CD4-positive, alpha-beta T cell (primary cell): ENCODE results near the gene ACADVL. TPM values are rescaled to one million over a fixed set of nuclear protein-coding genes. Genes with fewer than 3 reads are reported as not detected.

ENCODE experiments used
- ATAC-seq: fragments of 200-7000 bp; cut with Tn5 transposase; one replicate; pipeline ENCODE4 v1.10.0; 2022; ENCODE audit warnings: mild to moderate bottlenecking; ENCODE audit not compliant: poor library complexity
- CTCF ChIA-PET: fragments of 350-600 bp; sonication (Branson Sonifier 250); formaldehyde crosslinking; loops from one replicate; lab custom pipeline; 2021; ENCODE audit warnings: antibody characterized with exemption, inconsistent platforms; lab: Charles Lee
- POLR2A ChIA-PET: fragments of 350-600 bp; sonication (Branson Sonifier 250); formaldehyde crosslinking; loops from one replicate; lab custom pipeline; 2021; ENCODE audit warnings: antibody characterized with exemption, inconsistent platforms; lab: Charles Lee
- DNase-seq, 14 experiments: peaks; one replicate each; pipeline ENCODE4 v3.0.0-alpha.2; 2013 to 2020; ENCODE audit warnings: mixed read lengths in 2 of 14
- H3K27ac ChIP-seq, 2 donors: one replicate each; pipeline versions ENCODE4 v1.5.1 to v1.7.0; 2013; ENCODE audit warnings: low read length in 2 of 2, low read depth in 1 of 2, mild to moderate bottlenecking in 1 of 2
- H3K27me3 ChIP-seq, 2 experiments: 1 replicate in 1 of 2; 2 replicates in 1 of 2; pipeline versions ENCODE4 v1.6.1 to v1.7.0; 2013; ENCODE audit warnings: low read length in 2 of 2, control low read depth in 1 of 2, mild to moderate bottlenecking in 1 of 2, moderate library complexity in 1 of 2; ENCODE audit not compliant: insufficient read depth in 2 of 2, control insufficient read depth in 1 of 2
- H3K36me3 ChIP-seq: one replicate; pipeline ENCODE4 v1.6.1; 2013; ENCODE audit warnings: low read length, control low read depth; ENCODE audit not compliant: insufficient read depth
- H3K4me1 ChIP-seq: one replicate; pipeline ENCODE4 v1.6.1; 2013; ENCODE audit warnings: low read length, control low read depth; ENCODE audit not compliant: insufficient read depth
- H3K4me3 ChIP-seq: one replicate; pipeline ENCODE4 v1.5.1; 2013; ENCODE audit warnings: mild to moderate bottlenecking, low read length, moderate library complexity
- H3K9me3 ChIP-seq, 2 experiments: 1 replicate in 1 of 2; 2 replicates in 1 of 2; pipeline versions ENCODE4 v1.6.1 to v1.7.0; 2013; ENCODE audit warnings: low read length in 2 of 2, mild to moderate bottlenecking in 2 of 2, control low read depth in 1 of 2, moderate library complexity in 1 of 2; ENCODE audit not compliant: control insufficient read depth in 1 of 2, insufficient read depth in 1 of 2
- H3K27ac Mint-ChIP-seq: one replicate; pipeline ENCODE4 v1.8.0; 2020; ENCODE audit warnings: mixed read lengths
- H3K27me3 Mint-ChIP-seq: one replicate; pipeline ENCODE4 v1.8.0; 2021; ENCODE audit warnings: mixed read lengths
- H3K36me3 Mint-ChIP-seq: one replicate; pipeline ENCODE4 v1.8.0; 2021; ENCODE audit warnings: low read depth, mixed read lengths
- H3K4me1 Mint-ChIP-seq: one replicate; pipeline ENCODE4 v1.8.0; 2021; ENCODE audit warnings: low read depth, mixed read lengths
- H3K4me3 Mint-ChIP-seq: one replicate; pipeline ENCODE4 v1.8.0; 2020; ENCODE audit warnings: mild to moderate bottlenecking, mixed read lengths
- H3K9me3 Mint-ChIP-seq: one replicate; pipeline ENCODE4 v1.8.0; 2020; ENCODE audit warnings: mixed read lengths
- CTCF ChIP-seq: fragments of 200-600 bp; IDR thresholded peaks from one replicate; pipeline ENCODE4 v1.8.0; 2022; ENCODE audit warnings: antibody characterized with exemption, mild to moderate bottlenecking
- intact Hi-C, 2 experiments: fragments of 100-400 bp; cut with DNase I in 1 of 2; cut with micrococcal nuclease in 1 of 2; formaldehyde crosslinking; loops; one replicate each; pipeline versions ENCODE4 v1.15.1 to v1.9.0; 2023 to 2025; cut with DNase I, micrococcal nuclease
- total RNA-seq, 174 experiments: library from RNA in 2 of 174; stranded (reverse) in 2 of 174; gene quantifications; one replicate each; pipeline ENCODE4 v1.2.3 and lab custom pipeline; 2021 to 2026

Gene ACADVL
- total RNA-seq, 2 experiments from 2014 or later = 237 to 257 TPM

GRCh38 chr17:7223375-7223774, 3.6 kb downstream of the ACADVL start:
- Histone ChIP-seq H3K36me3 (peaks cover 63% of the 10 kb centered on the region), H3K4me1 (peaks cover 31% of the 10 kb centered on the region), H3K9me3 (no peaks in the 10 kb centered on the region), H3K27me3 (no peaks in the 10 kb centered on the region), H3K4me3 (no peak overlapping the region), H3K27ac (no peak overlapping the region)
- Mint-ChIP-seq H3K4me1 (peaks cover 29% of the 10 kb centered on the region), H3K36me3 (peaks cover 43% of the 10 kb centered on the region), H3K27me3 (no peaks in the 10 kb centered on the region), H3K9me3 (no peaks in the 10 kb centered on the region), H3K27ac (no peak overlapping the region), H3K4me3 (peak overlapping the region; percentile 34)
- ATAC-seq = no peak
- no peak for DNase-seq
- TF ChIP-seq CTCF = no peak
- ChIA-PET CTCF (no interaction called here), POLR2A (interaction anchor here (1.5 to 13.1 kb wide), 2 partner anchors 14 to 113 kb away, joined by 3 to 234 read pairs; partner anchors contain the start of genes ACAP1, DVL2, GABARAP and PHF23)
- intact Hi-C loops = loop anchor here in 1 of 2 experiments (5.0 kb wide), 1 partner anchor 84 kb away; the partner anchor contains the start of gene EIF5A

GRCh38 chr17:7224110-7224509, 4.4 kb downstream of the ACADVL start:
- no peak for TF ChIP-seq CTCF
- CTCF ChIA-PET = no interaction called here
- peaks cover 22% of the 10 kb centered on the region for H3K4me1 Mint-ChIP-seq
- no peaks in the 10 kb centered on the region for H3K9me3 Mint-ChIP-seq
- no peaks in the 10 kb centered on the region for H3K27me3 Mint-ChIP-seq
- no peak overlapping the region for H3K4me3 ChIP-seq
- intact Hi-C loops = loop anchor here in 1 of 2 experiments (5.0 kb wide), 1 partner anchor 83 kb away; the partner anchor contains the start of gene EIF5A
- H3K27me3 ChIP-seq = no peaks in the 10 kb centered on the region
- no peak for ATAC-seq
- H3K4me1 ChIP-seq = peaks cover 24% of the 10 kb centered on the region
- no peak overlapping the region for H3K4me3 Mint-ChIP-seq
- H3K27ac ChIP-seq = no peak overlapping the region
- POLR2A ChIA-PET = interaction anchor here (13.1 kb wide), 1 partner anchor 14 kb away, joined by 234 read pairs; the partner anchor contains the start of genes DVL2, GABARAP and PHF23
- no peak for DNase-seq
- no peak overlapping the region for H3K27ac Mint-ChIP-seq
- H3K36me3 Mint-ChIP-seq = peaks cover 51% of the 10 kb centered on the region
- H3K36me3 ChIP-seq = peaks cover 69% of the 10 kb centered on the region
- H3K9me3 ChIP-seq = no peaks in the 10 kb centered on the region

- H3K4me1 Mint-ChIP-seq = peaks cover 18% of the 10 kb centered on the region
- no peak for DNase-seq
Measured at GRCh38 chr17:7224661-7225111, 4.9 kb downstream of the ACADVL start.

More at GRCh38 chr17:7224661-7225111, 4.9 kb downstream of the ACADVL start:
- intact Hi-C loops = loop anchor here in 1 of 2 experiments (5.0 kb wide), 1 partner anchor 83 kb away; the partner anchor contains the start of gene EIF5A
- Mint-ChIP-seq H3K27me3 (no peaks in the 10 kb centered on the region), H3K9me3 (no peaks in the 10 kb centered on the region), H3K36me3 (peaks cover 57% of the 10 kb centered on the region), H3K4me3 (no peak overlapping the region), H3K27ac (no peak overlapping the region)
- CTCF ChIA-PET = no interaction called here
- TF ChIP-seq CTCF = no peak
- Histone ChIP-seq H3K36me3 (peaks cover 75% of the 10 kb centered on the region), H3K9me3 (no peaks in the 10 kb centered on the region), H3K4me1 (peaks cover 18% of the 10 kb centered on the region), H3K27ac (no peak overlapping the region), H3K27me3 (no peaks in the 10 kb centered on the region), H3K4me3 (no peak overlapping the region)
- POLR2A ChIA-PET = interaction anchor here (13.1 kb wide), 1 partner anchor 13 kb away, joined by 234 read pairs; the partner anchor contains the start of genes DVL2, GABARAP and PHF23
- no peak for ATAC-seq
